Parathyroid adenoma (tissue), 2 donors: ENCODE measurements around the gene TMEM131.

Experiments used
- H2AFZ ChIP-seq: fragments of 300-600 bp; sonication (generic); one replicate; pipeline ENCODE4 v1.7.0; 2017; ENCODE audit warnings: antibody characterized with exemption, mild to moderate bottlenecking
- H3K27ac ChIP-seq: fragments of 300-600 bp; sonication (generic); one replicate; pipeline ENCODE4 v1.7.0; 2017
- H3K27me3 ChIP-seq: fragments of 300-600 bp; sonication (generic); one replicate; pipeline ENCODE4 v1.7.0; 2017; ENCODE audit warnings: low read length; ENCODE audit not compliant: control insufficient read depth, insufficient read depth
- H3K36me3 ChIP-seq: fragments of 300-600 bp; sonication (generic); one replicate; pipeline ENCODE4 v1.7.0; 2017; ENCODE audit warnings: low read length; ENCODE audit not compliant: control insufficient read depth, insufficient read depth
- H3K4me1 ChIP-seq: fragments of 300-600 bp; sonication (generic); one replicate; pipeline ENCODE4 v1.7.0; 2017; ENCODE audit warnings: control low read depth
- H3K4me2 ChIP-seq: fragments of 300-600 bp; sonication (generic); one replicate; pipeline ENCODE4 v1.7.0; 2017; ENCODE audit warnings: low read length
- H3K4me3 ChIP-seq: fragments of 300-600 bp; sonication (generic); one replicate; pipeline ENCODE4 v1.7.0; 2017; ENCODE audit warnings: low read depth, low read length
- H3K79me2 ChIP-seq: fragments of 300-600 bp; sonication (generic); one replicate; pipeline ENCODE4 v1.7.0; 2017; ENCODE audit warnings: control low read depth
- H3K9ac ChIP-seq: fragments of 300-600 bp; sonication (generic); one replicate; pipeline ENCODE4 v1.7.0; 2017; ENCODE audit warnings: mild to moderate bottlenecking
- H3K9me3 ChIP-seq: fragments of 300-600 bp; sonication (generic); one replicate; pipeline ENCODE4 v1.7.0; 2017; ENCODE audit warnings: low read length; ENCODE audit not compliant: control insufficient read depth
- CTCF ChIP-seq: fragments of 300-600 bp; sonication (generic); IDR thresholded peaks from one replicate; pipeline ENCODE4 v1.7.0; 2017; ENCODE audit warnings: antibody characterized with exemption, mild to moderate bottlenecking
- donor health status: primary hyperparathyroidism.

The TMEM131 gene

GRCh38 chr2:97931118-97931857 lies 64.5 kb downstream of the TMEM131 start:
- Histone ChIP-seq H3K4me1 (peaks cover 29% of the 10 kb centered on the region), H3K4me3 (no peak overlapping the region)

GRCh38 chr2:97928591-97928990 lies 67.2 kb downstream of the TMEM131 start:
- no peak for TF ChIP-seq CTCF
- no peak overlapping the region for H3K27ac ChIP-seq

More at GRCh38 chr2:97931118-97931857, 64.5 kb downstream of the TMEM131 start:
- H3K4me2 ChIP-seq = peak overlapping the region; percentile 14
- no peak overlapping the region for H3K9ac ChIP-seq
- no peak overlapping the region for H2AFZ ChIP-seq
- no peak overlapping the region for H3K27ac ChIP-seq
- TF ChIP-seq CTCF = no peak
- no peaks in the 10 kb centered on the region for H3K9me3 ChIP-seq
- H3K36me3 ChIP-seq = no peaks in the 10 kb centered on the region
- H3K27me3 ChIP-seq = no peaks in the 10 kb centered on the region
- H3K79me2 ChIP-seq = peaks cover 25% of the 10 kb centered on the region

GRCh38 chr2:97926946-97927345 lies 68.8 kb downstream of the TMEM131 start:
- Histone ChIP-seq H3K27ac (no peak overlapping the region), H3K27me3 (no peaks in the 10 kb centered on the region), H3K36me3 (no peaks in the 10 kb centered on the region), H3K9ac (no peak overlapping the region), H3K4me1 (peaks cover 8% of the 10 kb centered on the region), H3K4me3 (no peak overlapping the region), H2AFZ (no peak overlapping the region), H3K79me2 (peaks cover 49% of the 10 kb centered on the region), H3K9me3 (no peaks in the 10 kb centered on the region), H3K4me2 (no peak overlapping the region)
- TF ChIP-seq CTCF = no peak

More at GRCh38 chr2:97928591-97928990, 67.2 kb downstream of the TMEM131 start:
- H3K27me3 ChIP-seq = no peaks in the 10 kb centered on the region
- H3K4me3 ChIP-seq = no peak overlapping the region
- H3K36me3 ChIP-seq = no peaks in the 10 kb centered on the region
- H3K9ac ChIP-seq = no peak overlapping the region
- H3K4me1 ChIP-seq = peaks cover 8% of the 10 kb centered on the region
- H3K4me2 ChIP-seq = no peak overlapping the region
- H3K79me2 ChIP-seq = peaks cover 46% of the 10 kb centered on the region
- H3K9me3 ChIP-seq = no peaks in the 10 kb centered on the region
- no peak overlapping the region for H2AFZ ChIP-seq

GRCh38 chr2:97924194-97924593 lies 71.6 kb downstream of the TMEM131 start:
- no peak overlapping the region for H3K9ac ChIP-seq
- no peak for TF ChIP-seq CTCF
- H3K27ac ChIP-seq = no peak overlapping the region
- no peaks in the 10 kb centered on the region for H3K4me1 ChIP-seq
- H2AFZ ChIP-seq = no peak overlapping the region
- no peak overlapping the region for H3K4me2 ChIP-seq
- no peak overlapping the region for H3K4me3 ChIP-seq
- H3K27me3 ChIP-seq = no peaks in the 10 kb centered on the region
- no peaks in the 10 kb centered on the region for H3K36me3 ChIP-seq
- peaks cover 58% of the 10 kb centered on the region for H3K79me2 ChIP-seq
- H3K9me3 ChIP-seq = no peaks in the 10 kb centered on the region

DNA sequence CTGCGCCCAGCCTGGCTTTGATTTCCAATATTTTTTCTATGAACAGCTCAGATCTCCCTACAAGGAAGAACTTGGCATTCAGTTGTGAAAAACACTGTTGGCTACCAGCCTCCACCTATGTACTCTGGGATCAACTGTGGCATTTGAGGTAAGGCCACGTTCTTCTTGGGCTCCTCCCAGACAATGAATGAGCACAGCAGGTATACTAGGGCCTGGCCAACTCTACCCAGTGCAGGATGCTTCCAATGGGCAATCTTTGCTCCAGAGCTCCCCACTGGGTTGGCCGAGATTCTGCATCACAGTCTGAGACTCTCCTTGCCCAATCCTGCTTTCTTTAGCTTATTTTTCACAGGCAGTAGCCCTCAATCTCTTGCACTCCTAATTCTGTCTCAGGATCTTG lies 75.9 kb downstream of the TMEM131 start:
- H3K27ac ChIP-seq = no peak overlapping the region

More for the DNA sequence above, 75.9 kb downstream of the TMEM131 start:
- no peaks in the 10 kb centered on the region for H3K9me3 ChIP-seq
- H3K9ac ChIP-seq = no peak overlapping the region
- H3K4me3 ChIP-seq = no peak overlapping the region
- no peaks in the 10 kb centered on the region for H3K27me3 ChIP-seq
- no peaks in the 10 kb centered on the region for H3K36me3 ChIP-seq
- no peak for TF ChIP-seq CTCF
- peaks cover 69% of the 10 kb centered on the region for H3K79me2 ChIP-seq
- no peaks in the 10 kb centered on the region for H3K4me1 ChIP-seq
- H2AFZ ChIP-seq = no peak overlapping the region
- H3K4me2 ChIP-seq = no peak overlapping the region
